Effector memory CD4-positive, alpha-beta T cell (primary cell): ENCODE measurements around the gene ZNF652.
A peak's percentile ranks its signal among the peaks of the same experiment; 100 is the strongest.
"Not testable (repeated sequence)": the region's sequence is repeated elsewhere in the genome, so short reads cannot be mapped to it uniquely, and the experiment has no call there.

ENCODE experiments used
- DNase-seq, 3 donors: peaks; one replicate each; pipeline ENCODE4 v3.0.0-alpha.2; 2020
- H3K27ac ChIP-seq: 2 replicates; pipeline ENCODE4 v1.7.0; 2013; ENCODE audit warnings: mild to moderate bottlenecking, low read length, moderate library complexity; ENCODE audit not compliant: insufficient read depth, poor library complexity, severe bottlenecking
- H3K27me3 ChIP-seq: replicated peaks from 2 replicates; pipeline ENCODE4 v1.7.0; 2013; ENCODE audit warnings: mild to moderate bottlenecking, low read length; ENCODE audit not compliant: insufficient read depth, control insufficient read depth, poor library complexity, severe bottlenecking
- H3K36me3 ChIP-seq: 2 replicates; pipeline ENCODE4 v1.7.0; 2013; ENCODE audit warnings: mild to moderate bottlenecking, low read length, moderate library complexity; ENCODE audit not compliant: control insufficient read depth, insufficient read depth
- H3K4me1 ChIP-seq: 2 replicates; pipeline ENCODE4 v1.7.0; 2013; ENCODE audit warnings: low read length, mild to moderate bottlenecking; ENCODE audit not compliant: control insufficient read depth, insufficient read depth, poor library complexity, severe bottlenecking
- H3K4me3 ChIP-seq: 2 replicates; pipeline ENCODE4 v1.7.0; 2013; ENCODE audit warnings: low read length, low read depth, mild to moderate bottlenecking; ENCODE audit not compliant: insufficient read depth, poor library complexity, severe bottlenecking
- H3K9me3 ChIP-seq: 2 replicates; pipeline ENCODE4 v1.7.0; 2013; ENCODE audit warnings: mild to moderate bottlenecking, low read length, moderate library complexity; ENCODE audit not compliant: control insufficient read depth

ZNF652 gene

GRCh38 chr17:49280061-49280460 lies 82.0 kb downstream of the ZNF652 start:
- Histone ChIP-seq H3K36me3 (no peaks in the 10 kb centered on the region), H3K27ac (no peak overlapping the region)
- DNase-seq: no peak

GRCh38 chr17:49279263-49280015 lies 82.6 kb downstream of the ZNF652 start:
- not testable (repeated sequence) for DNase-seq, H3K4me3 ChIP-seq, H3K27ac ChIP-seq, H3K9me3 ChIP-seq, H3K36me3 ChIP-seq, H3K27me3 ChIP-seq, H3K4me1 ChIP-seq

More at GRCh38 chr17:49280061-49280460, 82.0 kb downstream of the ZNF652 start:
- no peaks in the 10 kb centered on the region for H3K27me3 ChIP-seq
- no peaks in the 10 kb centered on the region for H3K4me1 ChIP-seq
- H3K9me3 ChIP-seq: no peaks in the 10 kb centered on the region
- no peak overlapping the region for H3K4me3 ChIP-seq

GRCh38 chr17:49278076-49278475 lies 84.0 kb downstream of the ZNF652 start:
- Histone ChIP-seq H3K27ac (no peak overlapping the region), H3K4me1 (no peaks in the 10 kb centered on the region), H3K27me3 (no peaks in the 10 kb centered on the region), H3K9me3 (no peaks in the 10 kb centered on the region), H3K4me3 (no peak overlapping the region), H3K36me3 (no peaks in the 10 kb centered on the region)
- no peak for DNase-seq

DNA sequence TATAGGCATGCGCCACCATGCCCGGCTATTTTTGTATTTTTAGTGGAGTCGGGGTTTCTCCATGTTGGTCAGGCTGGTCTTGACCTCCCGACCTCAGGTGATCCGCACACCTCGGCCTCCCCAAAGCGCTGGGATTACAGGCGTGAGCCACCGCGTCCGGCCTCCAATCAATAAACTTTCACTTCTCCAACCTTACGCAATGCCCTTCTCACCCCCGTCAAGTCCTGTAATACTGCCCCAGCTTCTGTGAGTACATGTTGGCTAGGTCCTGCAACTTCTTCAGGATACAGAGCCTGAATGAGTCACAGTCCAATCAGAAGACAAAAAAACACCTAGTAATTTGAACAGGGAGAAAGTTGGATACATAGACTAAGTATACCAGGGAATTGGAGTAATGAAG lies 84.4 kb downstream of the ZNF652 start:
- no peaks in the 10 kb centered on the region for H3K4me1 ChIP-seq
- no peaks in the 10 kb centered on the region for H3K9me3 ChIP-seq
- H3K27ac ChIP-seq: no peak overlapping the region
- H3K4me3 ChIP-seq: no peak overlapping the region
- no peaks in the 10 kb centered on the region for H3K27me3 ChIP-seq
- DNase-seq: no peak
- no peaks in the 10 kb centered on the region for H3K36me3 ChIP-seq

DNA sequence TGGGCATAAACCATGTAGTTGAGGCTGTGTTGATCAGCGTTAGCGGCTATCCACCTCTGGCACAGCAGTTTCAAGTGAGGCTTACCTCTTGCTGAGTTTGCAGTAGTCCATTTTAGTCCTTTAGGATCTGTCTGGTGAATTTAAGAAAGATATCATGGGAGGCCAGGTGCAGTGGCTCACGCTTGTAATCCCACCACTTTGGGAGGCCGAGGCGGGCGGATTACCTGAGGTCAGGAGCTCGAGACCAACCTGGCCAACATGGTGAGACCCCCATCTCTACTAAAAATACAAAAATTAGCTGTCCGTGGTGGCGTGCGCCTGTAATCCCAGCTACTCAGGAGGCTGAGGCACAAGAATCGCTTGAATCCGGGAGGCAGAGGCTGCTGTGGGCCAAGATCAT lies 86.1 kb downstream of the ZNF652 start:
- DNase-seq, H3K4me3 ChIP-seq, H3K27me3 ChIP-seq, H3K27ac ChIP-seq, H3K4me1 ChIP-seq, H3K9me3 ChIP-seq, H3K36me3 ChIP-seq: not testable (repeated sequence)

GRCh38 chr17:49269356-49269755 lies 92.7 kb downstream of the ZNF652 start:
- H3K27ac ChIP-seq: no peak overlapping the region
- no peaks in the 10 kb centered on the region for H3K36me3 ChIP-seq

GRCh38 chr17:49267912-49268311 lies 94.1 kb downstream of the ZNF652 start:
- no peak overlapping the region for H3K27ac ChIP-seq
- H3K4me3 ChIP-seq: no peak overlapping the region
- no peaks in the 10 kb centered on the region for H3K4me1 ChIP-seq
- no peaks in the 10 kb centered on the region for H3K36me3 ChIP-seq
- DNase-seq: no peak
- H3K27me3 ChIP-seq: no peaks in the 10 kb centered on the region
- H3K9me3 ChIP-seq: no peaks in the 10 kb centered on the region

More at GRCh38 chr17:49269356-49269755, 92.7 kb downstream of the ZNF652 start:
- no peaks in the 10 kb centered on the region for H3K4me1 ChIP-seq
- no peak overlapping the region for H3K4me3 ChIP-seq
- no peaks in the 10 kb centered on the region for H3K27me3 ChIP-seq
- no peaks in the 10 kb centered on the region for H3K9me3 ChIP-seq
- DNase-seq: no peak

- H3K4me1 ChIP-seq: no peaks in the 10 kb centered on the region
- no peak overlapping the region for H3K4me3 ChIP-seq
- H3K9me3 ChIP-seq: no peaks in the 10 kb centered on the region
- no peak for DNase-seq
- no peaks in the 10 kb centered on the region for H3K27me3 ChIP-seq
- H3K27ac ChIP-seq: no peak overlapping the region
- H3K36me3 ChIP-seq: no peaks in the 10 kb centered on the region
Measured at GRCh38 chr17:49266233-49266632, 95.8 kb downstream of the ZNF652 start.

GRCh38 chr17:49261540-49261939 lies 100.5 kb downstream of the ZNF652 start:
- not testable (repeated sequence) for H3K36me3 ChIP-seq, H3K9me3 ChIP-seq, H3K4me3 ChIP-seq, DNase-seq, H3K27me3 ChIP-seq, H3K27ac ChIP-seq
- H3K4me1 ChIP-seq: peaks cover 11% of the 10 kb centered on the region

- Histone ChIP-seq H3K27ac (no peak overlapping the region), H3K27me3 (no peaks in the 10 kb centered on the region), H3K36me3 (no peaks in the 10 kb centered on the region), H3K4me3 (peak overlapping the region; percentile 58), H3K9me3 (no peaks in the 10 kb centered on the region), H3K4me1 (peaks cover 11% of the 10 kb centered on the region)
- DNase-seq: no peak
Measured at GRCh38 chr17:49260817-49261291, 101.2 kb downstream of the ZNF652 start.
